ENCODE measurements around the gene KAT8. TPM values are rescaled to one million over a fixed set of nuclear protein-coding genes. Genes with fewer than 3 reads are reported as not detected.

The KAT8 gene
- polyA plus RNA-seq, 1 experiment: 31.9 TPM

GRCh38 chr16:31087481-31087880, 30.0 kb upstream of the KAT8 start:
- POLR2A ChIA-PET: no interaction called here
- CTCF ChIA-PET: no interaction called here
- TF ChIP-seq CTCF (IDR thresholded peaks at IDR 0.05; ENCODE audit: insufficient read depth, low read depth, low read length): no peak
- Histone ChIP-seq H3K36me3 (ENCODE audit: control insufficient read depth, insufficient read depth, low read length) (peaks cover 20% of the 10 kb centered on the region), H3K27me3 (ENCODE audit: control insufficient read depth, insufficient read depth, low read length) (no peaks in the 10 kb centered on the region), H3K4me3 (ENCODE audit: low read depth, low read length) (no peak overlapping the region)
- DNase-seq (ENCODE audit: low read depth): no peak

- TF ChIP-seq CTCF (IDR thresholded peaks at IDR 0.05; ENCODE audit: insufficient read depth, low read depth, low read length): no peak
- ChIA-PET POLR2A (interaction anchor here (0.7 kb wide), 1 partner anchor 786 kb away, joined by 3 read pairs; the partner anchor contains the start of gene ZNF267), CTCF (no interaction called here)
- Histone ChIP-seq H3K27me3 (ENCODE audit: control insufficient read depth, insufficient read depth, low read length) (no peaks in the 10 kb centered on the region), H3K4me3 (ENCODE audit: low read depth, low read length) (no peak overlapping the region), H3K36me3 (ENCODE audit: control insufficient read depth, insufficient read depth, low read length) (peaks cover 19% of the 10 kb centered on the region)
- DNase-seq (ENCODE audit: low read depth): no peak
Measured at GRCh38 chr16:31087971-31088370, 29.5 kb upstream of the KAT8 start.

- Histone ChIP-seq H3K27me3 (ENCODE audit: control insufficient read depth, insufficient read depth, low read length) (no peaks in the 10 kb centered on the region), H3K36me3 (ENCODE audit: control insufficient read depth, insufficient read depth, low read length) (peaks cover 17% of the 10 kb centered on the region), H3K4me3 (ENCODE audit: low read depth, low read length) (no peak within 1 kb of the TSS)
- ChIA-PET CTCF (no interaction called here), POLR2A (interaction anchor here (0.7 kb wide), 1 partner anchor 785 kb away, joined by 3 read pairs; the partner anchor contains the start of gene ZNF267)
- no peak for TF ChIP-seq CTCF (IDR thresholded peaks at IDR 0.05; ENCODE audit: insufficient read depth, low read depth, low read length)
- no peak for DNase-seq (ENCODE audit: low read depth)
Measured at GRCh38 chr16:31088459-31089183, 28.8 kb upstream of the KAT8 start, which contains the start of gene PRSS53. Gene PRSS53, minus strand, starts transcription at chr16:31088943. Its CDS starts 134 bp downstream, at chr16:31088809.

GRCh38 chr16:31089199-31089598, 28.3 kb upstream of the KAT8 start:
- Histone ChIP-seq H3K27me3 (ENCODE audit: control insufficient read depth, insufficient read depth, low read length) (no peaks in the 10 kb centered on the region), H3K4me3 (ENCODE audit: low read depth, low read length) (no peak overlapping the region), H3K36me3 (ENCODE audit: control insufficient read depth, insufficient read depth, low read length) (peaks cover 17% of the 10 kb centered on the region)
- CTCF ChIA-PET: no interaction called here
- TF ChIP-seq CTCF (IDR thresholded peaks at IDR 0.05; ENCODE audit: insufficient read depth, low read depth, low read length): no peak
- DNase-seq (ENCODE audit: low read depth): no peak
- POLR2A ChIA-PET: no interaction called here

GRCh38 chr16:31090540-31090939, 26.9 kb upstream of the KAT8 start:
- H3K36me3 ChIP-seq (ENCODE audit: control insufficient read depth, insufficient read depth, low read length): peaks cover 11% of the 10 kb centered on the region
- no peak for DNase-seq (ENCODE audit: low read depth)
- H3K27me3 ChIP-seq (ENCODE audit: control insufficient read depth, insufficient read depth, low read length): no peaks in the 10 kb centered on the region
- H3K4me3 ChIP-seq (ENCODE audit: low read depth, low read length): no peak overlapping the region
- POLR2A ChIA-PET: no interaction called here
- CTCF ChIA-PET: interaction anchor here (6.4 kb wide), 1 partner anchor 106 kb away, joined by 54 read pairs; the partner anchor contains the start of gene HSD3B7
- TF ChIP-seq CTCF (IDR thresholded peaks at IDR 0.05; ENCODE audit: insufficient read depth, low read depth, low read length): no peak
